DMS 273 (cell line): ENCODE results near the gene CDC14A.
"Not testable (repeated sequence)": the region's sequence is repeated elsewhere in the genome, so short reads cannot be mapped to it uniquely, and the experiment has no call there.

Experiments used
- DNase-seq: peaks from one replicate; lab custom pipeline; 2025; ENCODE audit not compliant: unreplicated experiment; lab: John Stamatoyannopoulos, UW

Gene CDC14A

GRCh38 chr1:100362821-100363466, 10.6 kb downstream of the CDC14A start:
- DNase-seq, result no peak

GRCh38 chr1:100363831-100364230, 11.5 kb downstream of the CDC14A start:
- DNase-seq, result no peak

- DNase-seq, result peak; percentile 52
Observed at GRCh38 chr1:100364697-100365096, 12.4 kb downstream of the CDC14A start.

GRCh38 chr1:100366209-100366525, 13.9 kb downstream of the CDC14A start:
- no peak for DNase-seq

GRCh38 chr1:100369339-100369738, 17.0 kb downstream of the CDC14A start:
- not testable (repeated sequence) for DNase-seq

GRCh38 chr1:100373953-100374352, 21.6 kb downstream of the CDC14A start:
- DNase-seq, result not testable (repeated sequence)

GRCh38 chr1:100376890-100377289, 24.6 kb downstream of the CDC14A start:
- not testable (repeated sequence) for DNase-seq

- DNase-seq, result no peak
Observed at GRCh38 chr1:100377590-100378361, 25.5 kb downstream of the CDC14A start.

- DNase-seq, result no peak
Observed at GRCh38 chr1:100378956-100379355, 26.6 kb downstream of the CDC14A start.

- no peak for DNase-seq
Observed at GRCh38 chr1:100380635-100381034, 28.3 kb downstream of the CDC14A start.

- peak; percentile 45 for DNase-seq
Observed at GRCh38 chr1:100382657-100383056, 30.4 kb downstream of the CDC14A start.

- no peak for DNase-seq
Observed at GRCh38 chr1:100383743-100384405, 31.6 kb downstream of the CDC14A start.

- no peak for DNase-seq
Observed at GRCh38 chr1:100387209-100387608, 34.9 kb downstream of the CDC14A start.

GRCh38 chr1:100387657-100388350, 35.5 kb downstream of the CDC14A start:
- no peak for DNase-seq

- DNase-seq, result no peak
Observed at GRCh38 chr1:100390531-100390930, 38.2 kb downstream of the CDC14A start.

- DNase-seq, result peak; percentile 6
Observed at GRCh38 chr1:100391675-100392074, 39.4 kb downstream of the CDC14A start.

GRCh38 chr1:100392756-100393155, 40.5 kb downstream of the CDC14A start:
- no peak for DNase-seq

- DNase-seq, result no peak
Observed at GRCh38 chr1:100394285-100394684, 42.0 kb downstream of the CDC14A start.

GRCh38 chr1:100395913-100396312, 43.6 kb downstream of the CDC14A start:
- DNase-seq, result no peak

- no peak for DNase-seq
Observed at GRCh38 chr1:100396651-100397050, 44.3 kb downstream of the CDC14A start.

GRCh38 chr1:100397681-100398080, 45.4 kb downstream of the CDC14A start:
- DNase-seq, result no peak

- no peak for DNase-seq
Observed at GRCh38 chr1:100398648-100399047, 46.3 kb downstream of the CDC14A start.
